Measurements from ENCODE around the gene SMARCC1.
"Not testable (repeated sequence)": the region's sequence is repeated elsewhere in the genome, so short reads cannot be mapped to it uniquely, and the experiment has no call there.

SMARCC1 gene

GRCh38 chr3:47762233-47762632 lies 19.5 kb downstream of the SMARCC1 start:
- Histone ChIP-seq H3K4me1 (ENCODE audit: control insufficient read depth, insufficient read depth, low read length) (no peaks in the 10 kb centered on the region), H3K27me3 (ENCODE audit: control insufficient read depth, insufficient read depth, low read length) (no peaks in the 10 kb centered on the region), H3K36me3 (ENCODE audit: control insufficient read depth, insufficient read depth, low read length) (peaks cover 68% of the 10 kb centered on the region), H3K9me3 (ENCODE audit: control insufficient read depth, insufficient read depth, low read length) (no peaks in the 10 kb centered on the region), H3K9ac (ENCODE audit: low read depth, low read length) (no peak overlapping the region), H3K27ac (ENCODE audit: low read depth, low read length) (no peak overlapping the region), H3K4me3 (ENCODE audit: low read depth, low read length) (no peak overlapping the region)

DNA sequence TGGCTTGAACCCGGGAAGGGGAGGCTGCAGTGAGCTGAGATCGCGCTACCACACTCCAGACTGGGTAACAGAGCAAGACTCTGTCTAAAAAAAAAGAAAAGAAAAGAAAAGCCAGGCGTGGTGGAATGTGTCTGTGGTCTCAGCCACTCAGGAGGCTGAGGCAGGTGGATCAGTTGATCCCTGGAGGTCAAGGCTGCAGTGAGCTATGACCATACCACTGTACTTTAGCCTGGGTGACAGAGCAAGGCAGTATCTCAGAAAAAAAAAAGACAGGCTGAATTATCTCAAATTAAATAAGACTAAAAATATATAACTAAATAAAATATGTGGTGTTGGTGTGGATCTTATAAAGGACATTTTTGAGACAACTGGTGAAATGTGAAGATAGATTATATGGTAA lies 20.6 kb downstream of the SMARCC1 start:
- Histone ChIP-seq H3K9ac (ENCODE audit: low read depth, low read length) (no peak overlapping the region), H3K4me3 (ENCODE audit: low read depth, low read length) (no peak overlapping the region), H3K4me1 (ENCODE audit: control insufficient read depth, insufficient read depth, low read length) (no peaks in the 10 kb centered on the region), H3K27me3 (ENCODE audit: control insufficient read depth, insufficient read depth, low read length) (no peaks in the 10 kb centered on the region), H3K27ac (ENCODE audit: low read depth, low read length) (no peak overlapping the region), H3K9me3 (ENCODE audit: control insufficient read depth, insufficient read depth, low read length) (no peaks in the 10 kb centered on the region), H3K36me3 (ENCODE audit: control insufficient read depth, insufficient read depth, low read length) (peaks cover 69% of the 10 kb centered on the region)

DNA sequence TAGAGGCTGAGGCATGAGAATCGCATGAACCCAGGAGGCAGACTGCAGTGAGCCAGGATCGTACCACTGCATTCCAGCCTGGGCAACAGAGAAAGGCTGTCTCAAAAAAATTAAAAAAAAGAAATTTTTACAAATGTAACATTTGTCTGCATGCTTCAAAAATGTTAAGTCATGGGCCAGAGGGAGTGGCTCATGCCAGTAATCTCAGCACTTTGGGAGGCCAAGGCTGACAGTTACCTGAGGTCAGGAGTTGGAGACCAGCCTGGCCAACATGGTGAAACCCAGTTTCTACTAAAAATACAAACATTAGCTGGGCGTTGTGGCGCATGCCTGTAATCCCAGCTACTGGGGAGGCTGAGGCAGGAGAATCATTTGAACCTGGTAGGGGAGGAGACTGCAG lies 21.5 kb downstream of the SMARCC1 start:
- not testable (repeated sequence) for H3K9me3 ChIP-seq (ENCODE audit: control insufficient read depth, insufficient read depth, low read length); H3K4me3 ChIP-seq (ENCODE audit: low read depth, low read length); H3K4me1 ChIP-seq (ENCODE audit: control insufficient read depth, insufficient read depth, low read length); H3K27ac ChIP-seq (ENCODE audit: low read depth, low read length); H3K27me3 ChIP-seq (ENCODE audit: control insufficient read depth, insufficient read depth, low read length); H3K9ac ChIP-seq (ENCODE audit: low read depth, low read length)
- peaks cover 62% of the 10 kb centered on the region for H3K36me3 ChIP-seq (ENCODE audit: control insufficient read depth, insufficient read depth, low read length)

DNA sequence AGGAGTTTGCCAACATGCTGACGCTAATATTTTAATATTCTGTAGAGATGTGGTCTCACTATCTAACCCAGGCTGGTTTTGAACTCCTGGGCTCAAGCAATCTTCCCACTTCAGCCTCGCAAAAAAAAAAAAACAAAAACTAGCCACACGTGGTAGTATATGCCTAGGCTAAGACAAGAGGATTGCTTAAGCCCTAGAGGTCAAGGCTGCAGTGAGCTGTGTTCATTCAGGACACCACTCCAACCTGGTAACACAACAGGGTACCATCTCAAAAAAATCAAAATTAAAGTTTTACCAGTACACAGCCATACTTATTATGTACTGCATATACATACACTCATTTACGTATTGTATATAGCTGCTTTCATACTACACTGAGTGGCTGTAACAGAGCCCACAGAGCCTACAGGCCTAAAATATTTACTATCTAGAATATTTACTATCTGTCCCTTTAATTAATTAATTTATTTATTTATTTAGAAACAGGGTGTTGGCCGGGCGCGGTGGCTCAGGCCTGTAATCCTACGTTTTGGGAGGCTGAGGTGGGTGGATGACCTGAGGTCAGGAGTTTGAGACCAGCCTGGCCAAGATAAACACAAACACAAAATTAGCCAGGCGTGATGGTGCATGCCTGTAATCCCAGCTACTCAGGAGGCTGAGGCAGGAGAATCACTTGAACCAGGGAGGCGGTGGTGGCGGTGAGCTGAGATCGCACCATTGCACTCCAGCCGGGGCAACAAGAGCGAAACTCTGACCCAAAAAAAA lies 23.2 kb downstream of the SMARCC1 start:
- no peaks in the 10 kb centered on the region for H3K9me3 ChIP-seq (ENCODE audit: control insufficient read depth, insufficient read depth, low read length)
- no peaks in the 10 kb centered on the region for H3K4me1 ChIP-seq (ENCODE audit: control insufficient read depth, insufficient read depth, low read length)
- no peak overlapping the region for H3K4me3 ChIP-seq (ENCODE audit: low read depth, low read length)
- H3K9ac ChIP-seq (ENCODE audit: low read depth, low read length): no peak overlapping the region
- no peak overlapping the region for H3K27ac ChIP-seq (ENCODE audit: low read depth, low read length)
- H3K27me3 ChIP-seq (ENCODE audit: control insufficient read depth, insufficient read depth, low read length): no peaks in the 10 kb centered on the region
- peaks cover 60% of the 10 kb centered on the region for H3K36me3 ChIP-seq (ENCODE audit: control insufficient read depth, insufficient read depth, low read length)

DNA sequence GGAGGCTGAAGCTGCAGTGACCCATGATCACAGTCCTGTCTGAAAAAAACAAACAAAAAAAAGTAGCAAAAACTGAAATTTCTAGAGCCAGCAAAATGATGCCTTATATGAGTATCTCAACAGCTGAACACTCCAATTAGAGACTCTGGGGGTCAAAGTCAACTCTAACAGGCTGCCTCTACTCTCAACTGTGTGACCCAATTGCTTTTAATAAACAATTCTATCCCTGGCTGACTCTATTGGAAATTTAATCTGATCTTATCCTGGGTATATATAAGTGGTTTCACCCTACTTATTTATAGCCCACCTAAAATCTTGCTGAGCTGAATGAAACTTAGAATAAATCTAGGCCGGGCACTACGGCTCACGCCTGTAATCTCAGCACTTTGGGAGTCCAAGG lies 29.0 kb downstream of the SMARCC1 start:
- H3K27ac ChIP-seq (ENCODE audit: low read depth, low read length): no peak overlapping the region
- H3K36me3 ChIP-seq (ENCODE audit: control insufficient read depth, insufficient read depth, low read length): peaks cover 33% of the 10 kb centered on the region
- H3K9me3 ChIP-seq (ENCODE audit: control insufficient read depth, insufficient read depth, low read length): no peaks in the 10 kb centered on the region
- H3K4me1 ChIP-seq (ENCODE audit: control insufficient read depth, insufficient read depth, low read length): no peaks in the 10 kb centered on the region
- H3K27me3 ChIP-seq (ENCODE audit: control insufficient read depth, insufficient read depth, low read length): no peaks in the 10 kb centered on the region
- H3K9ac ChIP-seq (ENCODE audit: low read depth, low read length): no peak overlapping the region
- no peak overlapping the region for H3K4me3 ChIP-seq (ENCODE audit: low read depth, low read length)

GRCh38 chr3:47750811-47751354 lies 30.8 kb downstream of the SMARCC1 start:
- H3K4me3 ChIP-seq (ENCODE audit: low read depth, low read length); H3K27me3 ChIP-seq (ENCODE audit: control insufficient read depth, insufficient read depth, low read length); H3K9ac ChIP-seq (ENCODE audit: low read depth, low read length); H3K4me1 ChIP-seq (ENCODE audit: control insufficient read depth, insufficient read depth, low read length); H3K27ac ChIP-seq (ENCODE audit: low read depth, low read length); H3K9me3 ChIP-seq (ENCODE audit: control insufficient read depth, insufficient read depth, low read length): not testable (repeated sequence)
- H3K36me3 ChIP-seq (ENCODE audit: control insufficient read depth, insufficient read depth, low read length): peaks cover 31% of the 10 kb centered on the region

GRCh38 chr3:47747558-47747957 lies 34.1 kb downstream of the SMARCC1 start:
- H3K27ac ChIP-seq (ENCODE audit: low read depth, low read length): no peak overlapping the region
- H3K9ac ChIP-seq (ENCODE audit: low read depth, low read length): no peak overlapping the region
- no peaks in the 10 kb centered on the region for H3K9me3 ChIP-seq (ENCODE audit: control insufficient read depth, insufficient read depth, low read length)
- no peak overlapping the region for H3K4me3 ChIP-seq (ENCODE audit: low read depth, low read length)
- H3K27me3 ChIP-seq (ENCODE audit: control insufficient read depth, insufficient read depth, low read length): no peaks in the 10 kb centered on the region
- H3K36me3 ChIP-seq (ENCODE audit: control insufficient read depth, insufficient read depth, low read length): peaks cover 46% of the 10 kb centered on the region
- no peaks in the 10 kb centered on the region for H3K4me1 ChIP-seq (ENCODE audit: control insufficient read depth, insufficient read depth, low read length)

DNA sequence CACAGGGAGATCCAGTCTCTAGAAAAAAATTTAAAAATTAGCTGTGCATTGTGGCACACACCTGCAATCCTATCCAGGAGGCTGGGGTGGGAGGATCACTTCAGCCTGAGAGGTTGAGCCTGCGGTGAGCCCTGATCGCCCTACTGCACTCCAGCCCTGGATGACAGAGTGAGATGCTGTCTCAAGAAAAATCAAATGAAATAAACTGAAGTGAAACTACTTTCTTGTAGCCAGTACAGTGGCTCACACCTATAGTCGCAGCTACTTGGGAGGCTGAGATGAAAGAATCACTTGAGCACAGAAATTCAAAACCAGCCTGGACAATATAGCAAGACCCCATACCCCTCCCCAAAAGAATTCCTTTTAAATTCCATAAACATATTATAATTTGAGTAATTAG lies 35.4 kb downstream of the SMARCC1 start:
- H3K27me3 ChIP-seq (ENCODE audit: control insufficient read depth, insufficient read depth, low read length): no peaks in the 10 kb centered on the region
- no peak overlapping the region for H3K4me3 ChIP-seq (ENCODE audit: low read depth, low read length)
- no peaks in the 10 kb centered on the region for H3K4me1 ChIP-seq (ENCODE audit: control insufficient read depth, insufficient read depth, low read length)
- H3K36me3 ChIP-seq (ENCODE audit: control insufficient read depth, insufficient read depth, low read length): peaks cover 58% of the 10 kb centered on the region
- no peaks in the 10 kb centered on the region for H3K9me3 ChIP-seq (ENCODE audit: control insufficient read depth, insufficient read depth, low read length)
- H3K9ac ChIP-seq (ENCODE audit: low read depth, low read length): no peak overlapping the region
- no peak overlapping the region for H3K27ac ChIP-seq (ENCODE audit: low read depth, low read length)

- H3K9ac ChIP-seq (ENCODE audit: low read depth, low read length): no peak overlapping the region
- H3K27ac ChIP-seq (ENCODE audit: low read depth, low read length): no peak overlapping the region
- no peak overlapping the region for H3K4me3 ChIP-seq (ENCODE audit: low read depth, low read length)
- H3K4me1 ChIP-seq (ENCODE audit: control insufficient read depth, insufficient read depth, low read length): no peaks in the 10 kb centered on the region
- no peaks in the 10 kb centered on the region for H3K27me3 ChIP-seq (ENCODE audit: control insufficient read depth, insufficient read depth, low read length)
- peaks cover 69% of the 10 kb centered on the region for H3K36me3 ChIP-seq (ENCODE audit: control insufficient read depth, insufficient read depth, low read length)
- no peaks in the 10 kb centered on the region for H3K9me3 ChIP-seq (ENCODE audit: control insufficient read depth, insufficient read depth, low read length)
These were observed 37.8 kb downstream of the SMARCC1 start for GRCh38 chr3:47743855-47744254.

GRCh38 chr3:47743352-47743751 lies 38.3 kb downstream of the SMARCC1 start:
- H3K9me3 ChIP-seq (ENCODE audit: control insufficient read depth, insufficient read depth, low read length); H3K27me3 ChIP-seq (ENCODE audit: control insufficient read depth, insufficient read depth, low read length); H3K9ac ChIP-seq (ENCODE audit: low read depth, low read length); H3K4me1 ChIP-seq (ENCODE audit: control insufficient read depth, insufficient read depth, low read length); H3K4me3 ChIP-seq (ENCODE audit: low read depth, low read length); H3K27ac ChIP-seq (ENCODE audit: low read depth, low read length): not testable (repeated sequence)
- H3K36me3 ChIP-seq (ENCODE audit: control insufficient read depth, insufficient read depth, low read length): peaks cover 72% of the 10 kb centered on the region

DNA sequence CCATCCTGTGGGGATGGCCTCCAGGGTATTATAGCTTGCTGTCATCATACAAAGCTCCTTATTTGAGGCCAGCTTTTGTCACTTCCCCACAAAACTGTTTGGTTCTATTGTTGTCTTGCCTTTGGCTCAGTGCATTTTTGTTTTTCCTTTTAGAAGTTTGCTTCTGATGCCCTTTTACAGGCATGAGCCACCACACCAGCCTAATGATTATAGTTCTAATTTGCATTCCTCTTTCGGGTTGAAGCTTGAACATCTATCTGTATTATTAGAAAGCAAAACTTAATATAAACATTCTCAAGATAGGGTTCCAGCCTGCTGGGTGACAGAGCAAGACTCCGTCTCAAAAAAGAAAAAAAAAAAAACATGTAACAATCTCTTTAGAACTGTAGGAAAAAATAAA lies 39.8 kb downstream of the SMARCC1 start:
- Histone ChIP-seq H3K9me3 (ENCODE audit: control insufficient read depth, insufficient read depth, low read length) (no peaks in the 10 kb centered on the region), H3K27me3 (ENCODE audit: control insufficient read depth, insufficient read depth, low read length) (no peaks in the 10 kb centered on the region), H3K4me1 (ENCODE audit: control insufficient read depth, insufficient read depth, low read length) (no peaks in the 10 kb centered on the region), H3K36me3 (ENCODE audit: control insufficient read depth, insufficient read depth, low read length) (peaks cover 82% of the 10 kb centered on the region), H3K9ac (ENCODE audit: low read depth, low read length) (no peak overlapping the region), H3K27ac (ENCODE audit: low read depth, low read length) (no peak overlapping the region), H3K4me3 (ENCODE audit: low read depth, low read length) (no peak overlapping the region)

Measured in HUES48 (cell line).